Stomach (tissue), 4 donors: Measurements from ENCODE around the gene RPL38.

Experiments used
- EP300 ChIP-seq: sonication (generic); formaldehyde crosslinking; IDR thresholded peaks from one replicate; pipeline ENCODE4 v1.6.1; 2017; ENCODE audit warnings: antibody characterized with exemption
- TF ChIP-seq, protein P1 (sequence below), 7 experiments: fragments of 450-650 bp in 4 of 7; fragments of 200-600 bp in 3 of 7; sonication (generic) in 3 of 7; IDR thresholded peaks; one replicate each; pipeline ENCODE4 v1.5.1; 2016 to 2019; ENCODE audit warnings: antibody characterized with exemption in 7 of 7, control low read depth in 2 of 7, mild to moderate bottlenecking in 1 of 7

DNA sequence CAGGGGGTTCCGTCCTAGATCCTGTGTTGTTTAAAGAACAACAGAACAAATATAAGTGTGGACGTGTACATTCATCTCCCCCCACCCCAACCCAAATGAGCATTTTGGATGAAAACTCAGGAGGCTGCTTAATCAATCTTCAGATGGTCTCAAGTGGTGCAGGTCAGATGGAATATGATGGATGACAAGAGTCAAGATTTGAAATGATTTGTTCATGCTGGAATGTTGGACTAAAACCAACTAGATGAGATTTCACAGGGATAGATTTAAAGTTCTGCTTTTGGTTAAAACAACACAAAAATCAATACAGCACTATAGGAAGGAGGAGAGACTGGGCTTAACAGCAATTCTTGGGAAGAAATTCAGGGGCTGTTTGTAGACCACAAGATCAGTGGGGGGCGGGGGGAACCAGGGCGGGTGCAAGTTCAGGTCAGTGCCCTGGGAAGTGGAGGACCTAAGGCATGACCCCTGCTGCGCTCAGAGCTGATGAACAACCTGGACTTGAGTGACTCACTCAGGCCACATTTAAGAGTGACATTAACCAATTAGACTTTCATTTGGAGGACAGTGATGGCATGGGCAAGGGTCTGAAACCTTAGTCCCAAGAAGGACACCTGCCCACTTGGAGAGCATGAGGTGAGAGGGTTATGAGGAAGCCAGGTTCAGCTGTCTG lies 25.0 kb downstream of the RPL38 start:
- TF ChIP-seq EP300: no peak
- TF ChIP-seq, protein P1, sequence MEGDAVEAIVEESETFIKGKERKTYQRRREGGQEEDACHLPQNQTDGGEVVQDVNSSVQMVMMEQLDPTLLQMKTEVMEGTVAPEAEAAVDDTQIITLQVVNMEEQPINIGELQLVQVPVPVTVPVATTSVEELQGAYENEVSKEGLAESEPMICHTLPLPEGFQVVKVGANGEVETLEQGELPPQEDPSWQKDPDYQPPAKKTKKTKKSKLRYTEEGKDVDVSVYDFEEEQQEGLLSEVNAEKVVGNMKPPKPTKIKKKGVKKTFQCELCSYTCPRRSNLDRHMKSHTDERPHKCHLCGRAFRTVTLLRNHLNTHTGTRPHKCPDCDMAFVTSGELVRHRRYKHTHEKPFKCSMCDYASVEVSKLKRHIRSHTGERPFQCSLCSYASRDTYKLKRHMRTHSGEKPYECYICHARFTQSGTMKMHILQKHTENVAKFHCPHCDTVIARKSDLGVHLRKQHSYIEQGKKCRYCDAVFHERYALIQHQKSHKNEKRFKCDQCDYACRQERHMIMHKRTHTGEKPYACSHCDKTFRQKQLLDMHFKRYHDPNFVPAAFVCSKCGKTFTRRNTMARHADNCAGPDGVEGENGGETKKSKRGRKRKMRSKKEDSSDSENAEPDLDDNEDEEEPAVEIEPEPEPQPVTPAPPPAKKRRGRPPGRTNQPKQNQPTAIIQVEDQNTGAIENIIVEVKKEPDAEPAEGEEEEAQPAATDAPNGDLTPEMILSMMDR (IDR thresholded peaks at IDR 0.05): no peak
